Skin epidermis (tissue), 12 donors: ENCODE results near the gene FBXO15.

Experiments used
- H3K27ac ChIP-seq, 21 experiments: fragments of 200-600 bp; sonication (generic) in 11 of 21; one replicate each; pipeline ENCODE4 v1.5.0; 2020; ENCODE audit warnings: mild to moderate bottlenecking in 3 of 21, inconsistent platforms in 2 of 21, moderate library complexity in 2 of 21
- H3K4me3 ChIP-seq, 7 experiments: fragments of 200-600 bp; sonication (generic) in 2 of 7; one replicate each; pipeline ENCODE4 v1.5.0; 2020; ENCODE audit warnings: inconsistent platforms in 2 of 7, mild to moderate bottlenecking in 2 of 7, moderate library complexity in 1 of 7

The FBXO15 gene

GRCh38 chr18:74068296-74068695 is 79.3 kb downstream of the FBXO15 start:
- Histone ChIP-seq H3K27ac (no peak overlapping the region), H3K4me3 (no peak overlapping the region)

DNA sequence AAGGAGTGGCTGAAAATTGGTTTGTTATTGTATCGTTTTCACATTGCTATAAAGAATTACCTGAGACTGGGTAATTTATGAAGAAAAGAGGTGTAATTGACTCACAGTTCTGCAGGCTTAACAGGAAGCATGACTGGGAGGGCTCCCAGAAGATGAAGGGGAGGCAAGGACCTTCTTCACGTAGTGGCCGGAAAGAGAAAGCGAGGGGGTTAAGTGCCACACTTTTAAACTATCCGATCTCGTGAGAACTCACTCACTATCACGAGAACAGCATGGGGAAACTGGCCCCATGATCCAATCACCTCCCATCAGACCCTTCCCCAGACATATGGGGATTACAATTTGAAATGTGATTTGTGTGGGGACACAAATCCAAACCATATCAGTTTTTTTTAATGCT is 81.6 kb downstream of the FBXO15 start:
- H3K4me3 ChIP-seq = no peak overlapping the region
- no peak overlapping the region for H3K27ac ChIP-seq

DNA sequence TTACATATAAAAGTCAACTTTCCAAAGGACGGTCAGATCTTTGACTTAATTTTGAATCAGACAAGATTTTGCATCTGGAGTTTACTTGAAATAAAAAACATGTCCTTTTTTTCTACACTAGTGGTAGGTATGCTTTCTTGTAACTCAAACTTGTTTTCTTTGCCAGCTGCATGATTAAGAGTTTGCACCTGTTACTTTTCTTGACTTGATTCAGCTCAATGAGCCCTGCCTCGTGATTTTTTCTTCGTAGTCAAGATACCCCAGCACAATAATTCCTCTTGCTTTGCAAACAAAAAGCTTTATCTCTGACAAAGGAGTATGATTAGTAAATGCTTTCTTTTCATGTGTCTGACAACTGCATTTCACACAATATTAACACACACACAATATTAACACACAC is 82.3 kb downstream of the FBXO15 start:
- H3K27ac ChIP-seq = no peak overlapping the region

GRCh38 chr18:74064510-74064909 is 83.1 kb downstream of the FBXO15 start:
- H3K27ac ChIP-seq = no peak overlapping the region

More for the DNA sequence above, 82.3 kb downstream of the FBXO15 start:
- no peak overlapping the region for H3K4me3 ChIP-seq

GRCh38 chr18:74063557-74063956 is 84.1 kb downstream of the FBXO15 start:
- Histone ChIP-seq H3K27ac (no peak overlapping the region), H3K4me3 (no peak overlapping the region)

More at GRCh38 chr18:74064510-74064909, 83.1 kb downstream of the FBXO15 start:
- H3K4me3 ChIP-seq = no peak overlapping the region

DNA sequence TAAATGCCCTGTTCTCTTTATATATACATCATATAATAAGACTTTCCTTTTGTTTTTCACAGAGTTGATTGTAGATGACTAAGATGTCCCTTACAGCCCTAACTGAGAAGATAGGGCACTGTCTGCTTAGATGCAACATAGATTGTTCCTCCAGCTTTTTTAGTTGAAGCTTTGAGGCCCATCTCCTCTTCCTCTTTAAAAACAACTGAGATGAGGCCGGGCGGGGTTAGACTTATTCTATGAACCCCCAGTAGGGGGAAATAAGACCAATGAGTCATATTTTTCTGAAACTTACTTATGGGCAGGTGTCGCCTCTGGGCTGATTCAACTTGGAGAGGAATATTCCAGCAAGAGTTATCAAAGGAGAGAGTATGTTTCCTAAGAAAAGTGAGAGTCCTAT is 84.6 kb downstream of the FBXO15 start:
- Histone ChIP-seq H3K4me3 (no peak overlapping the region), H3K27ac (no peak overlapping the region)

- H3K27ac ChIP-seq = no peak overlapping the region
- H3K4me3 ChIP-seq = no peak overlapping the region
Observed at GRCh38 chr18:74062037-74062436, 85.6 kb downstream of the FBXO15 start.

- no peak overlapping the region for H3K27ac ChIP-seq
Observed at GRCh38 chr18:74060579-74060978, 87.1 kb downstream of the FBXO15 start.

GRCh38 chr18:74050807-74051206 is 96.8 kb downstream of the FBXO15 start:
- Histone ChIP-seq H3K4me3 (no peak overlapping the region), H3K27ac (no peak overlapping the region)

More at GRCh38 chr18:74060579-74060978, 87.1 kb downstream of the FBXO15 start:
- no peak overlapping the region for H3K4me3 ChIP-seq

GRCh38 chr18:74040459-74041332 is 106.9 kb downstream of the FBXO15 start:
- no peak overlapping the region for H3K4me3 ChIP-seq
- H3K27ac ChIP-seq = no peak overlapping the region

DNA sequence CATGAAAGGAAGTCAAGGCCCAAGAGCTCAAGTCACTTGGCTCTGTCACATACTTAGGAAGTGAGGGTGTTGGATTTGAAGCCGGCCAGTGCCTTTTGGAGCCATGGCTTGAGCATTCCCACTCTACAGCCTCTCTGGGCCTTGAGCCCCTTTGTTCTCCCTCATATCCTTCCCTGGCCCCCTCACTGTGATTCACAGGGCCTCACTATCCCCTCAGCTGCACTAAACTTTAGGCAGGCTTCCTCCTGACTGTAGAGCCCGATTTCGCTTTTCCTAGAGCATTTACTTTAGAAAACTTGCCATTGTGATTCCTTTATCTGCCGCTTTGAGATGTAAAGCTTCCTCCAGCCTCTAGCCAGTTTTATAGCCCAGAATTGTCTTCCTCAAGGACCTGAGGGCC is 107.6 kb downstream of the FBXO15 start:
- H3K4me3 ChIP-seq = no peak overlapping the region
- H3K27ac ChIP-seq = no peak overlapping the region

DNA sequence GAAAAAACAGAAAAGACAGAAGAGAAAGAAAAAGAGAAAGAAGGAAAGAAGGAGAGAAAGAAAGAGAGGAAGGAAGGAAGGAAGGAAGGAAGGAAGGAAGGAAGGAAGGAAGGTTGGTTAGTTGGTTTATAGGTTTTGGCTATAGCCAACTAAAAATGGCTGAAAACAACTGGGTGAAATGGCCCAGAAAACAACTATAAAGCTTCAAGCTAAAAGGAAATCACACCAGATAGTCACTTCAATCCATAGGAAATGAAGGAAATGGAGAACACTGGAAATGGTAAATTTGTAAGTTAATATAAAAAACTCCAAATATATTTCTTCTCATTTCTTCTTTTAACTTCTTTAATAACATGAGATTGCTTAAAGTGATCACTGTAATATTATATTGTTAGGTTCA is 118.5 kb downstream of the FBXO15 start:
- Histone ChIP-seq H3K4me3 (no peak overlapping the region), H3K27ac (no peak overlapping the region)
